D721Med (cell line): ENCODE data around the gene BIRC3.
"Not testable (repeated sequence)": the region's sequence is repeated elsewhere in the genome, so short reads cannot be mapped to it uniquely, and the experiment has no call there.

ENCODE experiments used
- DNase-seq: peaks from one replicate; pipeline ENCODE4 v3.0.0; 2011; ENCODE audit warnings: low spot score; ENCODE audit not compliant: insufficient read length
- FAIRE-seq: peaks from 2 replicates; lab custom pipeline; 2011; peaks lifted over from hg19 to GRCh38; lab: Jason Lieb, UNC
- CTCF ChIP-seq: IDR thresholded peaks from 2 replicates; pipeline ENCODE4 v1.5.1; 2012; ENCODE audit warnings: mild to moderate bottlenecking, control low read depth; ENCODE audit not compliant: insufficient read depth; ENCODE audit errors: missing control alignments

BIRC3 gene

DNA sequence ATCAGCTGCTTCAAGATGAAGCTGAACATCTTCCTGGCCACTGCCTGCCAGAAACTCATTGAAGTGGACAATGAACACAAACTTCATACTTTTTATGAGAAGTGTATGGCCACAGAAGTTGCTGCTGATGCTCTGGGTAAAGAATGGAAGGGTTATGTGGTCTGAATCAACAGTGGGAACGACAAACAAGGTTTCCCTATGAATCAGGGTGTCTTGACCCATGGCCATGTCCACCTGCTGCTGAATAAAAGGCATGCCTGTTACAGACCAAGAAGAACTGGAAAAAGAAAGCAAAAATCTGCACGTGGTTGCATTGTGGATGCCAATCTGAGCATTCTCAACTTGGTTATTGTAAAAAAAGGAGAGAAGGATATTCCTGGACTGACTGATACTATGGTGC lies 22.2 kb upstream of the BIRC3 start:
- TF ChIP-seq CTCF, result no peak
- FAIRE-seq (no peak), DNase-seq (no peak)

DNA sequence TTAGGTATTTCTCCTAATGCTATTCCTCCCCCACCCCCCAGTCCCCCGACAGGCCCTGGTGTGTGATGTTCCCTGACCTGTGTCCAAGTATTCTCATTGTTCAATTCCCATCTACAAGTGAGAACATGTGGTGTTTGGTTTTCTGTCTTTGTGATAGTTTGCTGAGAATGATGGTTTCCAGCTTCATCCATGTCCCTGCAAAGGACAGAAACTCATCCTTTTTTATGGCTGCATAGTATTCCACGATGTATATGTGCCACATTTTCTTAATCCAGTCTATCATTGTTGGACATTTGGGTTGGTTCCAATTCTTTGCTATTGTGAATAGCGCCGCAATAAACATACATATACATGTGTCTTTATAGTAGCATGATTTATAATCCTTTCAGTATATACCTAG lies 20.5 kb upstream of the BIRC3 start:
- DNase-seq, result not testable (repeated sequence)

DNA sequence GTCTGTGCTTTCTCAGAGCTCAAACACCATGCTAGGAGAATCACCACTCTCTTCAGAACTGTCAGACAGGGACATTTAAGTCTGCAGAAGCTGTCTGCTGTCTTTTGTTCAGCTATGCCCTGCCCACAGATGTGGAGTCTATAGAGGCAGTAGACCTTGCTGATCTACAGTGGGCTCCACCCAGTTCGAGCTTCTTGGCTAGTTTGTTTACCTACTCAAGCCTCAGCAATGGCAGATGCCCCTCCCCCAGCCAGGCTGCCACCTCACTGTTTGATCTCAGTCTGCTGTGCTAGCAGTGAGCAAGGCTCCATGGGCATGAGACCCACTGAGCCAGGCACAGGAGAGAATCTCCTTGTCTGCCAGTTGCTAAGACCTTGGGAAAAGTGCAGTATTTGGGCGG lies 16.4 kb upstream of the BIRC3 start:
- FAIRE-seq, DNase-seq: not testable (repeated sequence)

More for the DNA sequence above, 20.5 kb upstream of the BIRC3 start:
- not testable (repeated sequence) for FAIRE-seq

- FAIRE-seq, result no peak
- TF ChIP-seq CTCF, result no peak
- no peak for DNase-seq
Observed at GRCh38 chr11:102302241-102302640, 15.0 kb upstream of the BIRC3 start.

DNA sequence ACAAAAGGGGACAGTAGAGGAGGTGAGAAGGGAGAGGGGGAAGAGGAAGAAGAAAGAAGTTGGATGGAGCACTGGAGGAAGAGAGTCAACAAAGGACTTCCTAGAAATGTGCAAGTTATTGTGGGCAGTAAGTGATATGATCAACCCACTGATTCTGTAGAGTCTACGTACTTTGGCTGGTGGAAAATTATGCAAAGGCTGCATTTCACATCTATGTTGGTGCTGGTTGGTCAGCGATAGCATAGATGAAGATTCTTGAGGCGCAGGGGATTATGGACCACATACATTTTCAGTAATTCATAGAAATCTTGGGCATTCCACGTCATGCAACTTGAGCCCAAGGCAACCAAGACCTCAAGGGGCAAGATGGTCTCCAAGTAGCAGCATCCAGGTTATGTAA lies 12.6 kb upstream of the BIRC3 start:
- TF ChIP-seq CTCF, result no peak
- DNase-seq (no peak), FAIRE-seq (no peak)

DNA sequence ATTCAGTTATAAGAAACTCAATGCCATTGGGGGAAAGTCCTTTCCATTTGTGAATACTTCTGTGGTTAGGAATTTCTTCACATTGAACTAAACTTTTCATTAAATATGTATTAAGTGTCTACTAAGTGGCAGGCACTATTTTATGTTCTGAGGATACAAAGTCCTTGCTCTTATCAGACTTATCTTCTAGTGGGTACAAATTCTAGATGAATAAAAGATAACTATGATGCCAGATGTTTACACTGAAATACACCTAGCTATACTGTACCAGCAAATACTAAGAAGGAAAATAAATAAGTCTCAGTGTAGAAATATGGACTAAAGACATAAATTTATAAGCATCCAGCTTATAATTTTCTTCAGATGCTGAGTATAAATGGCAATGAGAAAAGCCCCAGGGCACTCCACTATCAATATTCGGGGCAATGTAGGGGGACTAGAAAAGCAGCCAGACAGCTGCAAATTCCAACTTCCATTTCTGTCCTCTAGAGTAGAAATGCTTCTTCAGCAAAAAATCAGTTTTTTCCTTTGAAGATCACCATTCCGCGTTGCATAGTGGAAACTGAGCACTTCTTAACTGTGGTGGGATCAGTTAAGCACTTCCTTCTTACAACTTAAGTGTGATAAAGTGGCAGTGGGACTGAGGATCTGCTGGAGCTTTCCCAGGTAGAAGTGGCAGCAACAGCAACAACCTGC lies 11.8 kb upstream of the BIRC3 start:
- DNase-seq (no peak), FAIRE-seq (no peak)
- TF ChIP-seq CTCF, result no peak

DNA sequence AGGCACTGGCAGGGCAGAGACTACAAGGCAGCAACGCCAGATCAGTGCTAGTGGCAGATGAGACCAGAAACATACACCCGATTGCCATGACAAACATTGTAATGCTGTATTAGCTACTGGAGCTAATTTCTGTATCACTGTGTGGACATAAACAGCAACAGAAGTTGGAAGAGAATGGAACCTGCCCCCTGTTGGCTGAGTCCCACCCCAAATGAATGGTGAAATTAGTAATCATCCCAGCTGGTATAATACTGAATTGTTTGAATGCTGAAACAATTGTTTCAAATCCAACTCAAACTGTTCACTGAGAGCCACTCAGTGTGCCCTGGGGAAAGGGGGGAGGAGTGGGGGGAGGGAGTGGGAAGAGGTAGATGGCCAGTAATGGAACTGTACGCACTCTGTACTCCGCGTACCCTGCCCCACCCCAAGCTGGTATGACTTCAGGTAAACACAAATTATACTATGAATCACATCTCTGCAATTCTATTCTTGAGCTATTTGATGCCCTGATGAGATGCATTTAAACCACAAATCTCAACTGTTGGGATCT lies 11.2 kb upstream of the BIRC3 start:
- DNase-seq, result no peak
- no peak for FAIRE-seq
- TF ChIP-seq CTCF, result no peak

GRCh38 chr11:102306817-102307726 lies 10.2 kb upstream of the BIRC3 start:
- DNase-seq, result no peak
- TF ChIP-seq CTCF, result no peak
- no peak for FAIRE-seq
